HCT116 (cell line): Measurements from ENCODE around the gene EPHB2. TPM values are rescaled to one million over a fixed set of nuclear protein-coding genes. Genes with fewer than 3 reads are reported as not detected.

ENCODE experiments used
- ATAC-seq: fragments of 200-7000 bp; cut with Tn5 transposase; 2 replicates; pipeline ENCODE4 v1.9.1; 2020; ENCODE audit warnings: mild to moderate bottlenecking, moderate library complexity
- BruUV-seq: library from RNA; stranded (reverse); fragments of 400-500 nt; replicated peaks from 2 replicates; lab custom pipeline; 2021; lab: Mats Ljungman, UMichigan
- CTCF ChIA-PET: fragments of 300-600 bp; sonication (Branson Sonifier 250); formaldehyde crosslinking; loops from one replicate; lab custom pipeline; 2021; ENCODE audit warnings: antibody characterized with exemption; lab: Charles Lee
- POLR2A ChIA-PET: fragments of 300-600, 350-600 bp; sonication (Branson Sonifier 250); formaldehyde crosslinking; loops from one replicate; lab custom pipeline; 2021; ENCODE audit warnings: antibody characterized with exemption; lab: Charles Lee
- RAD21 ChIA-PET, 2 experiments: fragments of 300-600 bp; sonication (Branson Sonifier 250); formaldehyde crosslinking; loops; one replicate each; lab custom pipeline; 2023; ENCODE audit warnings: low total read pairs in 2 of 2; ENCODE audit not compliant: uncharacterized antibody in 2 of 2, unreplicated experiment in 2 of 2, low non-redundant PET in 1 of 2; lab: Charles Lee
- DNase-seq: peaks from one replicate; pipeline ENCODE4 v3.0.0-alpha.2; 2010; ENCODE audit warnings: low read depth, low spot score
- H2AFZ ChIP-seq: fragments of 200-600 bp; shearing (Covaris generic), sonication (generic); 2 replicates; pipeline ENCODE4 v1.6.1; 2017; ENCODE audit warnings: low read depth, mixed run types, mixed read lengths, antibody characterized with exemption, low read length; ENCODE audit not compliant: poor library complexity, severe bottlenecking
- H3K27ac ChIP-seq: 2 replicates; pipeline ENCODE4 v1.5.1; 2012; ENCODE audit warnings: low read depth, low read length
- H3K27me3 ChIP-seq: fragments of 200-600 bp; sonication (generic); 2 replicates; pipeline ENCODE4 v1.6.1; 2016; ENCODE audit warnings: mixed run types, low read length, mixed read lengths; ENCODE audit not compliant: insufficient read depth
- H3K36me3 ChIP-seq, 2 experiments: fragments of 200-500 bp in 1 of 2; fragments of 200-600 bp in 1 of 2; sonication (Bioruptor generic) in 1 of 2; sonication (generic) in 1 of 2; 2 replicates each; pipeline versions ENCODE4 v1.5.1 to v1.6.1; 2014 to 2016; ENCODE audit warnings: low read length in 2 of 2, inconsistent platforms in 1 of 2, mixed read lengths in 1 of 2, mixed run types in 1 of 2; ENCODE audit not compliant: insufficient read depth in 2 of 2, control insufficient read depth in 1 of 2
- H3K4me1 ChIP-seq, 2 experiments: fragments of 200-600 bp in 1 of 2; sonication (generic) in 1 of 2; 2 replicates each; pipeline versions ENCODE4 v1.5.1 to v1.6.1; 2012 to 2017; ENCODE audit warnings: low read length in 2 of 2, inconsistent platforms in 1 of 2, mild to moderate bottlenecking in 1 of 2, mixed read lengths in 1 of 2, mixed run types in 1 of 2, moderate library complexity in 1 of 2; ENCODE audit not compliant: insufficient read depth in 2 of 2, control insufficient read depth in 1 of 2
- H3K4me2 ChIP-seq: fragments of 200-600 bp; sonication (generic); 2 replicates; pipeline ENCODE4 v1.6.1; 2017; ENCODE audit warnings: mixed run types, low read length, mixed read lengths
- H3K4me3 ChIP-seq, 2 experiments: fragments of 200-600 bp in 1 of 2; sonication (generic) in 1 of 2; replicated peaks in 1 of 2; 2 replicates each; pipeline ENCODE4 v1.5.1; 2011 to 2016; ENCODE audit warnings: low read length in 2 of 2, control low read depth in 1 of 2, low read depth in 1 of 2, mild to moderate bottlenecking in 1 of 2, mixed read lengths in 1 of 2, mixed run types in 1 of 2
- H3K79me2 ChIP-seq: fragments of 200-600 bp; sonication (generic); 2 replicates; pipeline ENCODE4 v1.6.1; 2017; ENCODE audit warnings: mild to moderate bottlenecking, mixed run types, low read length, moderate library complexity, mixed read lengths; ENCODE audit not compliant: insufficient read depth
- H3K9ac ChIP-seq: fragments of 200-600 bp; sonication (generic); 2 replicates; pipeline ENCODE4 v1.6.1; 2016; ENCODE audit warnings: low read length, mixed read lengths
- H3K9me2 ChIP-seq: fragments of 200-600 bp; sonication (generic), shearing (Covaris generic); 2 replicates; pipeline ENCODE4 v1.6.1; 2017; ENCODE audit warnings: mixed run types, mild to moderate bottlenecking, moderate library complexity; ENCODE audit not compliant: insufficient read depth
- H3K9me3 ChIP-seq, 2 experiments: fragments of 200-500 bp in 1 of 2; fragments of 200-600 bp in 1 of 2; sonication (Bioruptor generic) in 1 of 2; sonication (generic) in 1 of 2; 2 replicates each; pipeline ENCODE4 v1.6.1; 2014 to 2017; ENCODE audit warnings: low read length in 2 of 2, mixed read lengths in 2 of 2, inconsistent platforms in 1 of 2, low read depth in 1 of 2, mild to moderate bottlenecking in 1 of 2, mixed run types in 1 of 2, moderate library complexity in 1 of 2; ENCODE audit not compliant: control insufficient read depth in 1 of 2, insufficient read depth in 1 of 2
- H4K20me1 ChIP-seq: fragments of 200-600 bp; sonication (generic), shearing (Covaris generic); 2 replicates; pipeline ENCODE4 v1.6.1; 2017; ENCODE audit warnings: mixed run types, mild to moderate bottlenecking, moderate library complexity; ENCODE audit not compliant: insufficient read depth
- CBX3 ChIP-seq: IDR thresholded peaks from 2 replicates; pipeline ENCODE4 v1.6.1; 2012; ENCODE audit warnings: low read depth
- CTCF ChIP-seq, 3 experiments: fragments of 200-600 bp in 1 of 3; sonication (generic) in 1 of 3; IDR thresholded peaks in 2 of 3; conservative IDR thresholded peaks in 1 of 3; 2 replicates each; pipeline ENCODE4 v1.5.1; 2012 to 2017; ENCODE audit warnings: low read depth in 2 of 3, low read length in 2 of 3, antibody characterized with exemption in 1 of 3, borderline replicate concordance in 1 of 3, control low read depth in 1 of 3, mild to moderate bottlenecking in 1 of 3, mixed read lengths in 1 of 3, mixed run types in 1 of 3, moderate library complexity in 1 of 3; ENCODE audit not compliant: insufficient read depth in 1 of 3
- EGR1 ChIP-seq: IDR thresholded peaks from 2 replicates; pipeline ENCODE4 v1.6.1; 2012; ENCODE audit warnings: low read depth
- EZH2 ChIP-seq: fragments of 200-600 bp; sonication (generic); IDR thresholded peaks from 2 replicates; pipeline ENCODE4 v1.6.1; 2017; ENCODE audit warnings: antibody characterized with exemption, mixed run types
- FOSL1 ChIP-seq: IDR thresholded peaks from 2 replicates; pipeline ENCODE4 v1.6.1; 2012; ENCODE audit warnings: low read depth
- REST ChIP-seq: IDR thresholded peaks from 2 replicates; pipeline ENCODE4 v1.6.1; 2012; ENCODE audit warnings: low read depth
- SP1 ChIP-seq: IDR thresholded peaks from 2 replicates; pipeline ENCODE4 v1.6.1; 2012; ENCODE audit warnings: low read depth
- SRF ChIP-seq: IDR thresholded peaks from 2 replicates; pipeline ENCODE4 v1.6.1; 2012; ENCODE audit warnings: low read depth
- ZFX ChIP-seq: fragments of 450-650 bp; IDR thresholded peaks from 2 replicates; pipeline ENCODE4 v1.6.1; 2017
- intact Hi-C: fragments of 100-400 bp; cut with micrococcal nuclease; formaldehyde crosslinking; loops from 2 replicates; pipeline ENCODE4 v1.10.0; 2022
- total RNA-seq: library from RNA; stranded (reverse); gene quantifications from one replicate; pipeline ENCODE4 v1.2.1, GENCODE V29; 2021; ENCODE audit not compliant: unreplicated experiment

The EPHB2 gene
- total RNA-seq, 1 experiment from 2014 or later, result 19.5 TPM

- H3K79me2 ChIP-seq, result no peaks in the 10 kb centered on the region
- no peaks in the 10 kb centered on the region for H3K36me3 ChIP-seq
- BruUV-seq, result no TSS peak
- RAD21 ChIA-PET, result no interaction called here
- no peaks in the 10 kb centered on the region for H3K9me3 ChIP-seq
- POLR2A ChIA-PET, result no interaction called here
- no peak overlapping the region for H3K4me2 ChIP-seq
- H3K9me2 ChIP-seq, result no peaks in the 10 kb centered on the region
- no peaks in the 10 kb centered on the region for H4K20me1 ChIP-seq
- H2AFZ ChIP-seq, result no peak overlapping the region
- no peaks in the 10 kb centered on the region for H3K27me3 ChIP-seq
- ATAC-seq (no peak), DNase-seq (no peak)
- TF ChIP-seq SRF, result no peak
- TF ChIP-seq EGR1, result no peak
- no peak for TF ChIP-seq ZFX
- TF ChIP-seq SP1, result no peak
- 0 out of 4 replicates have a peak, but pooled peaks cover 0 to 7% of the 10 kb centered on the region in 2 experiments for H3K4me1 ChIP-seq
- no peak overlapping the region for H3K4me3 ChIP-seq
- CTCF ChIA-PET, result no interaction called here
- no peak overlapping the region for H3K27ac ChIP-seq
- no peak overlapping the region for H3K9ac ChIP-seq
- intact Hi-C loops, result no loop called here
Measured at GRCh38 chr1:22878626-22879025, 168.0 kb downstream of the EPHB2 start.

GRCh38 chr1:22879445-22879844 lies 168.8 kb downstream of the EPHB2 start:
- intact Hi-C loops, result no loop called here
- BruUV-seq, result no TSS peak

More at GRCh38 chr1:22879445-22879844, 168.8 kb downstream of the EPHB2 start:
- no peak overlapping the region for H3K27ac ChIP-seq
- no peak overlapping the region for H3K9ac ChIP-seq
- H3K79me2 ChIP-seq, result no peaks in the 10 kb centered on the region
- H3K9me3 ChIP-seq, result no peaks in the 10 kb centered on the region
- H2AFZ ChIP-seq, result no peak overlapping the region
- H4K20me1 ChIP-seq, result no peaks in the 10 kb centered on the region
- no peaks in the 10 kb centered on the region for H3K9me2 ChIP-seq
- DNase-seq (no peak), ATAC-seq (no peak)
- H3K4me2 ChIP-seq, result no peak overlapping the region
- H3K4me3 ChIP-seq, result no peak overlapping the region
- RAD21 ChIA-PET, result no interaction called here
- H3K4me1 ChIP-seq, result 0 out of 4 replicates have a peak, but pooled peaks cover 0 to 7% of the 10 kb centered on the region in 2 experiments
- CTCF ChIA-PET, result no interaction called here
- H3K27me3 ChIP-seq, result no peaks in the 10 kb centered on the region
- no peaks in the 10 kb centered on the region for H3K36me3 ChIP-seq
- POLR2A ChIA-PET, result no interaction called here
- TF ChIP-seq FOSL1 (no peak), CTCF (IDR thresholded peaks at IDR 0.05 in 2 of 3, conservative IDR thresholded peaks at IDR 0.05 in 1 of 3; ENCODE audit: borderline replicate concordance in 1 of 3, insufficient read depth in 1 of 3, low read depth in 2 of 3, low read length in 2 of 3) (no peak), EZH2 (no peak), SRF (no peak), REST (no peak), CBX3 (no peak), EGR1 (no peak)
